ENCODE results near the gene COL6A6.

DNA sequence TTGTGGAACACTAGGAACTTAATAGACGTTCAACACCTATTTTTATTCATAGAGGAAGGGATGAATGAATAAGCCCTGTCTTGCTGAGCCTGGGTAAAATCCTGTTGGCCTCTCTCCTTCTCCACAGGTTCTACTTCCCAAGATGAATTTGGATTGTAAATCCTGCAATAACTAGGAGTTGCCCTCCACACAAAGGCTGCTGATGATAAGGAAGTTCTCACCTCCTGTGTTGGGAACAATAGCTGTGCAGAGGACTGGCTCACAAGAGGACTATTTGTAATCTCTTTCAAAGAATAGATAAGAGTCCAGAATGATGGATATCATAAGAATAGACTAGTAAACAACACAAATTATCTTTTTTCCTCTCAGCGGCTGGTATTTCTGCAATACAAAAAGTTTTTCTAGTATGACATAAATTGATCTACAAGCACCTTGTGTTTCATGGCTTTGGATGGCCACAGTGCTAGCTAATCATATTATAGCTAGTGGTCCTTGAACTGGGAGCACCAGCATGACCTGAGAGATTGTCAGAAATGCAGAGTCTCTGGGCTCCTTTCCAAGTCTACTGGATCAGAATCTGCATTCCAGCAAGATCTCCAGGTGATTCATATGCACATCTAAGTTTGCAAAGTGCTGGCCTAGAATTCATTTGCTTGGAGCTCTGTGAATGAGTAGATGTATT lies 28.1 kb upstream of the COL6A6 start:
- no peak for TF ChIP-seq EP300 (IDR thresholded peaks at IDR 0.05)
- no peak for TF ChIP-seq POLR2A (IDR thresholded peaks at IDR 0.05)
